NCI-H187 treated with DMSO at 0.1 percent for 48 hours (cell line): Measurements from ENCODE around the gene UNC5C.

ENCODE experiments used
- DNase-seq: peaks from one replicate; lab custom pipeline; 2025; lab: John Stamatoyannopoulos, UW

UNC5C gene

GRCh38 chr4:95398217-95398616, 150.6 kb downstream of the UNC5C start:
- DNase-seq, result no peak

GRCh38 chr4:95394752-95395306, 153.9 kb downstream of the UNC5C start:
- DNase-seq, result no peak

GRCh38 chr4:95393821-95394220, 155.0 kb downstream of the UNC5C start:
- DNase-seq, result no peak

GRCh38 chr4:95388911-95389310, 159.9 kb downstream of the UNC5C start:
- no peak for DNase-seq

GRCh38 chr4:95387719-95388118, 161.1 kb downstream of the UNC5C start:
- no peak for DNase-seq

GRCh38 chr4:95386410-95386809, 162.4 kb downstream of the UNC5C start:
- DNase-seq, result no peak

- DNase-seq, result no peak
These were observed 166.8 kb downstream of the UNC5C start for GRCh38 chr4:95381843-95382580.

- no peak for DNase-seq
These were observed 169.1 kb downstream of the UNC5C start for GRCh38 chr4:95379633-95380032.

- DNase-seq, result no peak
These were observed 171.3 kb downstream of the UNC5C start for GRCh38 chr4:95377366-95377900.

GRCh38 chr4:95371476-95372224, 177.1 kb downstream of the UNC5C start:
- no peak for DNase-seq

GRCh38 chr4:95367824-95368223, 180.9 kb downstream of the UNC5C start:
- no peak for DNase-seq

- DNase-seq, result no peak
These were observed 184.8 kb downstream of the UNC5C start for GRCh38 chr4:95363966-95364365.

- DNase-seq, result no peak
These were observed 185.2 kb downstream of the UNC5C start for GRCh38 chr4:95363559-95363925.

- DNase-seq, result no peak
These were observed 185.7 kb downstream of the UNC5C start for GRCh38 chr4:95362906-95363558.

GRCh38 chr4:95362066-95362465, 186.7 kb downstream of the UNC5C start:
- no peak for DNase-seq

GRCh38 chr4:95361696-95361965, 187.1 kb downstream of the UNC5C start:
- DNase-seq, result no peak

- DNase-seq, result peak; percentile 78
These were observed 187.7 kb downstream of the UNC5C start for GRCh38 chr4:95360906-95361695.

- no peak for DNase-seq
These were observed 188.4 kb downstream of the UNC5C start for GRCh38 chr4:95360256-95360903.

GRCh38 chr4:95358421-95358820, 190.4 kb downstream of the UNC5C start:
- DNase-seq, result no peak

GRCh38 chr4:95355021-95355420, 193.8 kb downstream of the UNC5C start:
- DNase-seq, result no peak

GRCh38 chr4:95348418-95348817, 200.4 kb downstream of the UNC5C start:
- no peak for DNase-seq
